ENCODE measurements around the gene NELL2. TPM values are rescaled to one million over a fixed set of nuclear protein-coding genes. Genes with fewer than 3 reads are reported as not detected.

The NELL2 gene
- total RNA-seq, 2 donors from 2014 or later, result 0.63 to 6.0 TPM

DNA sequence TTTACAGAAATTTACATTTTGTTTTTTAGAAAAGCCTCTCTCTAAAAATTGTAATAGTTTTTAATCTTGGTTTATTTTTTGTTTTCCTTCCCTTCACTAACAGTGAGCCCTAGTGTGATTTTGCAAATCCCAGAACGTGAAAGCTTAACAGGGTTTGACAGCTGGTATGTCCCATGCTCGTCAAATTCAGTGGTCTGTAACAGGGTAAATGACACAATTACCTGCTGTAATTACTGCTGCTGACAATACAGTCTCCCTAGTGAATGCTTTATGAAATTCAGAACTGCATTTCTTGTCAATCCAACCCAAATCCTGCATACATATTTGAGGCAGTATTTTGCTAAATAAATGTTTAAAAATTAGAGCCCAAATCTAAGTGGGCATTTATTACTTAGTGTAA, 249.2 kb downstream of the NELL2 start:
- Histone ChIP-seq H3K4me1 (ENCODE audit: control insufficient read depth in 1 of 2, low read depth in 2 of 2) (no peaks in the 10 kb centered on the region), H3K9me3 (no peaks in the 10 kb centered on the region), H3K27me3 (replicated peaks; ENCODE audit: insufficient read depth) (no peaks in the 10 kb centered on the region), H3K36me3 (no peaks in the 10 kb centered on the region), H3K27ac (no peak overlapping the region), H3K4me3 (no peak overlapping the region)
- ATAC-seq (ENCODE audit: insufficient number of reproducible peaks, low FRiP score, low read depth) (no peak), DNase-seq (ENCODE audit: low spot score) (no peak)
- TF ChIP-seq, protein P1, sequence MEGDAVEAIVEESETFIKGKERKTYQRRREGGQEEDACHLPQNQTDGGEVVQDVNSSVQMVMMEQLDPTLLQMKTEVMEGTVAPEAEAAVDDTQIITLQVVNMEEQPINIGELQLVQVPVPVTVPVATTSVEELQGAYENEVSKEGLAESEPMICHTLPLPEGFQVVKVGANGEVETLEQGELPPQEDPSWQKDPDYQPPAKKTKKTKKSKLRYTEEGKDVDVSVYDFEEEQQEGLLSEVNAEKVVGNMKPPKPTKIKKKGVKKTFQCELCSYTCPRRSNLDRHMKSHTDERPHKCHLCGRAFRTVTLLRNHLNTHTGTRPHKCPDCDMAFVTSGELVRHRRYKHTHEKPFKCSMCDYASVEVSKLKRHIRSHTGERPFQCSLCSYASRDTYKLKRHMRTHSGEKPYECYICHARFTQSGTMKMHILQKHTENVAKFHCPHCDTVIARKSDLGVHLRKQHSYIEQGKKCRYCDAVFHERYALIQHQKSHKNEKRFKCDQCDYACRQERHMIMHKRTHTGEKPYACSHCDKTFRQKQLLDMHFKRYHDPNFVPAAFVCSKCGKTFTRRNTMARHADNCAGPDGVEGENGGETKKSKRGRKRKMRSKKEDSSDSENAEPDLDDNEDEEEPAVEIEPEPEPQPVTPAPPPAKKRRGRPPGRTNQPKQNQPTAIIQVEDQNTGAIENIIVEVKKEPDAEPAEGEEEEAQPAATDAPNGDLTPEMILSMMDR (IDR thresholded peaks at IDR 0.05), result no peak

DNA sequence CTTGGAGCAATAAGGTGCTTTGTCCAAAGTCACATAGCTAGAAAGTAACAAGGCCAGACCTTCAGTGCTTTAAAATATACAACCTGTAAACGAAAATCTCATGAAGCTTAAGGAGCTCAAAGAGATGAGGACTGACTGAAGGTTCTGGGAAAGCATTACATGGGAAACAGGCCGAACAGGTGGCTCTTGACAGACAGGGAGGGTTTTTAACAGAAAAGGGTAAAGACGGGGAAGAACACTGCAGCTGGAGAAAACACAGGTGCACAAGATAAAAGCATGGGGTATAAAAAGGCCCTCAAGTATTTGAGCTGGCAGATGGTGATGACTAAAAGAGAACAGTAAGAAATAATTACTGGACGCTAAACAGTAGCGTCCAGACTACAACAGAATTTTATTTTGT, 257.2 kb downstream of the NELL2 start:
- Histone ChIP-seq H3K9me3 (no peaks in the 10 kb centered on the region), H3K27me3 (replicated peaks; ENCODE audit: insufficient read depth) (no peaks in the 10 kb centered on the region), H3K27ac (no peak overlapping the region), H3K4me1 (ENCODE audit: control insufficient read depth in 1 of 2, low read depth in 2 of 2) (no peaks in the 10 kb centered on the region), H3K36me3 (no peaks in the 10 kb centered on the region), H3K4me3 (no peak overlapping the region)
- ATAC-seq (ENCODE audit: insufficient number of reproducible peaks, low FRiP score, low read depth) (no peak), DNase-seq (ENCODE audit: low spot score) (no peak)
- TF ChIP-seq, protein P1 (IDR thresholded peaks at IDR 0.05), result no peak

DNA sequence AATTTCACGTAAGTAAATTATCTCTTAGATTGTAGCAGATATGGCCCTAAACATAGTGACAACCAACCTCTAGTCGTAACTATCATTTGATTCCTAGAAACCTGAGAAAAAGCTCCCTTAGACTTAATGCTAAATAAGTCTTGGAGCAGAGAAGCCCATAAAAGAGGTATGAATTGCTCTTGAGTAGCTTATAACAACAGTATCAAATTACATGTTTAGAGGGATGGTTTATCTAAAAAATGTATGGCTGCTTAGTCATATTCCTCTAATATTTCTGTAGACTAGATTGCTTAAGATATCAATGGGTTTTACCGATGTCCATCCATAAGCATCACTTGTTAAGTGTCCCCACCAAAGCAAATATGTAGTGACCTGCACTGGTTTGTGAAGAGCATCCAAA, 259.7 kb downstream of the NELL2 start:
- Histone ChIP-seq H3K9me3 (no peaks in the 10 kb centered on the region), H3K27me3 (replicated peaks; ENCODE audit: insufficient read depth) (no peaks in the 10 kb centered on the region), H3K36me3 (no peaks in the 10 kb centered on the region), H3K27ac (no peak overlapping the region), H3K4me1 (ENCODE audit: control insufficient read depth in 1 of 2, low read depth in 2 of 2) (no peaks in the 10 kb centered on the region), H3K4me3 (no peak overlapping the region)
- TF ChIP-seq, protein P1 (IDR thresholded peaks at IDR 0.05), result no peak
- no peak for DNase-seq (ENCODE audit: low spot score)
- no peak for ATAC-seq (ENCODE audit: insufficient number of reproducible peaks, low FRiP score, low read depth)

DNA sequence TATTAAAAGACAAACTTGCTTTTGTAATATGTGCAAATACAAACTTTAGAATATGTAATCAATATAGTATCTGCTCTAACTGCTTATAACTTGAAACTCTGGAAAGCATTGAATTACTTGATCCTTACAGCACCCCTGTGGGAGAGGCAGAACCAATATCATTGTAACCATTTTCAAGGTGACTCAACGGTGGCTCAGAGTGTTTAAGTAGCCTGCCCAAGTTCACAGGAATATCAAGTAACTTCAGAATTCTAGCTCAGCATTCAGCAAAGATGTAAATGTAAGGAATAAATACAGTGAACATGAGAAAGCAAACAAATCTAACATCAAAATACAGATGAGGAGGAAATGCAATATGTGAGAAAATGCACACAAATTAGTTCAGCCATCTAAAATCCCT, 264.6 kb downstream of the NELL2 start:
- Histone ChIP-seq H3K4me3 (no peak overlapping the region), H3K27ac (no peak overlapping the region), H3K4me1 (ENCODE audit: control insufficient read depth in 1 of 2, low read depth in 2 of 2) (no peaks in the 10 kb centered on the region), H3K27me3 (replicated peaks; ENCODE audit: insufficient read depth) (no peaks in the 10 kb centered on the region), H3K36me3 (no peaks in the 10 kb centered on the region), H3K9me3 (no peaks in the 10 kb centered on the region)
- ATAC-seq (ENCODE audit: insufficient number of reproducible peaks, low FRiP score, low read depth) (no peak), DNase-seq (ENCODE audit: low spot score) (no peak)
- TF ChIP-seq, protein P1 (IDR thresholded peaks at IDR 0.05), result no peak

DNA sequence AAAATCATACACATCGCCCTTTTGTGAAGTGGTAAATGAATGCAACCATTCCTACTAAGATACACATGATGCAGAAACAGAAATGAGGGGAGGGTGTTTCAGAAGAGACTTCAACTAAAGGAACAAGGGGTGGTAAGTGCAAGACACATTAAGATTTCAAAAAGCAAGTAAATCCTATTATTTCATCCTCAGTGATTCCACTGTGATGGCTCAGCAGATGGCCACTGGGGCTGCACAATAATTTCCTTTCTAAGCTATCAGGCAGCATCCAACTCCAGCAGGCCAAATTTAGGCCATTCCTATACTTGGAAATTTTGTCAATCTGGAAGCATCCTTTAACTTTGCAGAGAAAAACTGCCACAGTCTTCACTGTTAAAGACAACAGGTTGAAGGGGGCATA, 272.4 kb downstream of the NELL2 start:
- H3K27ac ChIP-seq, result no peak overlapping the region
- TF ChIP-seq, protein P1 (IDR thresholded peaks at IDR 0.05), result no peak
- DNase-seq (ENCODE audit: low spot score) (no peak), ATAC-seq (ENCODE audit: insufficient number of reproducible peaks, low FRiP score, low read depth) (no peak)
- H3K27me3 ChIP-seq (replicated peaks; ENCODE audit: insufficient read depth), result no peaks in the 10 kb centered on the region
- H3K4me3 ChIP-seq, result no peak overlapping the region
- H3K4me1 ChIP-seq (ENCODE audit: control insufficient read depth in 1 of 2, low read depth in 2 of 2), result no peaks in the 10 kb centered on the region
- H3K36me3 ChIP-seq, result no peaks in the 10 kb centered on the region
- H3K9me3 ChIP-seq, result no peaks in the 10 kb centered on the region
